T-cell (primary cell): ENCODE measurements around the gene ALOX5AP. TPM values are rescaled to one million over a fixed set of nuclear protein-coding genes. Genes with fewer than 3 reads are reported as not detected.

Source experiments
- ATAC-seq, 4 experiments: fragments of 200-7000 bp in 3 of 4; fragments of 150-1000 bp in 1 of 4; cut with Tn5 transposase; replicated peaks in 1 of 4; 1 replicate in 3 of 4; 2 replicates in 1 of 4; pipeline ENCODE4 v1.10.0; 2021; ENCODE audit warnings: moderate library complexity in 3 of 4, mild to moderate bottlenecking in 2 of 4, moderate number of reproducible peaks in 1 of 4
- CTCF ChIA-PET, 2 donors: fragments of 300-600 bp; sonication (Branson Sonifier 250); formaldehyde crosslinking; loops; one replicate each; lab custom pipeline; 2022; ENCODE audit warnings: antibody characterized with exemption in 2 of 2; lab: Charles Lee
- POLR2A ChIA-PET, 2 donors: fragments of 300-600 bp; sonication (Branson Sonifier 250); formaldehyde crosslinking; loops; one replicate each; lab custom pipeline; 2022; ENCODE audit warnings: antibody characterized with exemption in 2 of 2; lab: Charles Lee
- DNase-seq, 35 experiments: peaks; one replicate each; pipeline versions ENCODE4 v3.0.0 to v3.0.0-alpha.2; 2013 to 2023
- H3K27ac ChIP-seq: one replicate; pipeline ENCODE4 v1.5.1; 2013; ENCODE audit warnings: low read length
- H3K27me3 ChIP-seq, 2 experiments: replicated peaks in 1 of 2; 1 replicate in 1 of 2; 2 replicates in 1 of 2; pipeline versions ENCODE4 v1.6.1 to v1.7.0; 2013; ENCODE audit warnings: low read length in 1 of 2, mixed read lengths in 1 of 2; ENCODE audit not compliant: control insufficient read depth in 2 of 2, insufficient read depth in 2 of 2; ENCODE audit errors: extremely low read depth in 1 of 2
- H3K36me3 ChIP-seq, 2 donors: 1 replicate in 1 of 2; 2 replicates in 1 of 2; pipeline versions ENCODE4 v1.6.1 to v1.7.0; 2013; ENCODE audit warnings: low read length in 1 of 2; ENCODE audit not compliant: control insufficient read depth in 2 of 2, insufficient read depth in 1 of 2; ENCODE audit errors: extremely low read depth in 1 of 2
- H3K4me1 ChIP-seq, 2 experiments: 1 replicate in 1 of 2; 2 replicates in 1 of 2; pipeline versions ENCODE4 v1.6.1 to v1.7.0; 2013; ENCODE audit warnings: low read length in 2 of 2, mixed read lengths in 1 of 2; ENCODE audit not compliant: insufficient read depth in 2 of 2, control insufficient read depth in 1 of 2; ENCODE audit errors: extremely low read depth in 1 of 2
- H3K4me3 ChIP-seq, 2 donors: 1 replicate in 1 of 2; 2 replicates in 1 of 2; pipeline versions ENCODE4 v1.5.1 to v1.7.0; 2013; ENCODE audit warnings: mild to moderate bottlenecking in 2 of 2, low read length in 1 of 2, moderate library complexity in 1 of 2; ENCODE audit not compliant: control insufficient read depth in 1 of 2; ENCODE audit errors: extremely low read depth in 1 of 2
- H3K9me3 ChIP-seq: 2 replicates; pipeline ENCODE4 v1.7.0; 2013
- H3K27ac Mint-ChIP-seq, 2 donors: one replicate each; pipeline ENCODE4 v1.8.0; 2020 to 2021; ENCODE audit warnings: mild to moderate bottlenecking in 2 of 2, mixed read lengths in 2 of 2
- H3K27me3 Mint-ChIP-seq, 2 donors: one replicate each; pipeline ENCODE4 v1.8.0; 2021 to 2022; ENCODE audit warnings: mixed read lengths in 2 of 2
- H3K36me3 Mint-ChIP-seq: one replicate; pipeline ENCODE4 v1.8.0; 2021; ENCODE audit warnings: mixed read lengths
- H3K4me1 Mint-ChIP-seq, 3 donors: one replicate each; pipeline ENCODE4 v1.8.0; 2020 to 2022; ENCODE audit warnings: mixed read lengths in 3 of 3, mild to moderate bottlenecking in 1 of 3
- H3K4me3 Mint-ChIP-seq, 3 donors: one replicate each; pipeline ENCODE4 v1.8.0; 2020 to 2022; ENCODE audit warnings: mild to moderate bottlenecking in 3 of 3, mixed read lengths in 3 of 3, moderate library complexity in 3 of 3
- H3K9me3 Mint-ChIP-seq, 3 donors: one replicate each; pipeline ENCODE4 v1.8.0; 2020 to 2022; ENCODE audit warnings: mixed read lengths in 3 of 3
- WGBS: methylation state at CpG from one replicate; pipeline ENCODE4 v1.1.5; 2013; ENCODE audit warnings: missing lambda C conversion rate; ENCODE audit not compliant: insufficient coverage; 5-methylcytosine and 5-hydroxymethylcytosine counted together
- total RNA-seq, 35 experiments: library from RNA in 6 of 35; stranded (reverse) in 6 of 35; fragments of 120-200 nt in 1 of 35; gene quantifications; one replicate each; pipeline versions ENCODE4 v1.2.1 to v1.2.4 and lab custom pipeline; 2013 to 2026

The ALOX5AP gene
- total RNA-seq, 5 donors from 2014 or later (not counting 1 experiment from before 2014, with no cell fraction given), result 24.2 to 64.9 (median 50.8) TPM

DNA sequence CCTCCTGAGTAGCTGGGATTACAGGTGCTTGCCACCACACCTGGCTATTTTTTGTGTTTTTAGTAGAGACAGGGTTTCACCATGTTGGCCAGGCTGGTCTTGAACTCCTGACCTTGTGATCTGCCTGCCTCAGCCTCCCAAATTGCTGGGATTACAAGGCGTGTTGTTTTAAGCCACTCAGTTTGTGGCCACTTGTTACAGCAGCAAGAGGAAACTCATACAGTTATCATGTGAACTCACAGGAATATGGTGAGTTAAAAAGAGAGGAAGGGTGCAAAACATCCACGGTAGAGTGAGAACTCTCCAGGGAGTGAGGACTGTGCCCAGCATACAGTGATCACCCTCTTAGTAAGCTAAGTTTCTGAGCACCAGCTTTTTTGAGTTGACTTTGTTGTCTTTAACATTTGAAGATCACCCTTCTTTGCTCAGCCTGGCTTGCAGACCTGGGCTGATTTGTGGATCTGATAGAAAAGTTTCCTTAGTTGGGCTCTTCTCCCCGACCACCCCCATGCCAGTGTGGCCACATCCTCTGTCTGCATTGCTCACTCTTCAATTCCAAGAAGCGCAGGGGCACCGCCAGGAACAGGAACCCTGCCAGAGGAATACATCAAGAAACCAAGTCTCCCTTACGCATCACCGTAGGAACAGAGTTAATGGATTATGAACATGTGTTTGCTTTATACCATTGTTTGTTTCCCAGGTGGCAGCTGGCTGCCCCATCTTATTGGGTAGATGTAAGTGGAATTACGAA lies 16.0 kb downstream of the ALOX5AP start:
- POLR2A ChIA-PET, result no interaction called here
- Histone ChIP-seq H3K4me3 (no peak overlapping the region), H3K27ac (no peak overlapping the region), H3K27me3 (no peaks in the 10 kb centered on the region), H3K4me1 (peaks cover 2 to 4% of the 10 kb centered on the region in 2 experiments), H3K9me3 (no peaks in the 10 kb centered on the region), H3K36me3 (peaks cover 0 to 49% of the 10 kb centered on the region in 2 donors)
- H3K4me3 Mint-ChIP-seq, result no peak overlapping the region
- peaks cover 57% of the 10 kb centered on the region for H3K36me3 Mint-ChIP-seq
- ATAC-seq (no peak), DNase-seq (no peak)
- no peaks in the 10 kb centered on the region for H3K9me3 Mint-ChIP-seq
- no peak overlapping the region for H3K27ac Mint-ChIP-seq
- CTCF ChIA-PET, result no interaction called here
- peaks cover 18 to 36% (median 19%) of the 10 kb centered on the region in 3 donors for H3K4me1 Mint-ChIP-seq
- no peaks in the 10 kb centered on the region for H3K27me3 Mint-ChIP-seq
- 82% methylated on average over 4 of the region's 8 CpGs for WGBS

DNA sequence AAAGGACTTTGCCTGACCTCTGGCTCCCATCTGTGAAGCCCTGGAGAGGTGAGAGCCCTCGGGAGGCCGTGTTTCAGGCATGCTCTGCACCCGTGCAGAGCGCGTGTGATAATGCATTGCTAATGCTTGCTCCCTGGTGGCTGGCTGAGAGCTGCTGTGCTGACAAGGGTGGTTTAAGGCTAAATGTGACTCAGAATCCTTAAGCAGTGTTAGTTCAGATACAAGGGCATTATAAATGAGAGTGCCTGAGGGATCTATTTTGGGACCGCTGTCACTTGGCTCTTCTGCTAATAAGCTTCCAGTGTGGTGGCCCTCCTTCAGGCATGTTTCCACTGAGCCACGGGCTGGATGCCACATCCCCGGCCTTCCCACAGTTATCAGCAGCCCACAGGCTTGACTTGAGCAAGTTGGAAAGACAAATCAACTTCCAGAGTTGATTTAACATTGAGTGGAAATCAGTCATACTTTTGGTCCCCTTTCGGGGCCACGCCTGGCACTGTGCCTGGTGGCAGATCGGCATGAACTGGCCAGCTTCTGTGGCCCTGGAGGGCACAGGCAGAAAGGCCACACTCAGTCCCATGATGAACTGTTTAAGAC lies 17.0 kb downstream of the ALOX5AP start:
- H3K9me3 Mint-ChIP-seq, result no peaks in the 10 kb centered on the region
- H3K4me1 Mint-ChIP-seq, result peaks cover 14 to 31% (median 16%) of the 10 kb centered on the region in 3 donors
- POLR2A ChIA-PET, result no interaction called here
- no peak for DNase-seq
- H3K27ac ChIP-seq, result no peak overlapping the region
- 96% methylated on average over 10 of the region's 11 CpGs for WGBS
- ATAC-seq, result no peak
- H3K4me3 Mint-ChIP-seq, result no peak overlapping the region
- H3K36me3 ChIP-seq, result peaks cover 0 to 49% of the 10 kb centered on the region in 2 donors
- no peak overlapping the region for H3K4me3 ChIP-seq
- H3K27me3 Mint-ChIP-seq, result no peaks in the 10 kb centered on the region
- H3K4me1 ChIP-seq, result peaks cover 0 to 4% of the 10 kb centered on the region in 2 experiments
- no peak overlapping the region for H3K27ac Mint-ChIP-seq
- CTCF ChIA-PET, result interaction anchor here in 1 of 2 donors (1.4 kb wide), 1 partner anchor 15 kb away, joined by 3 read pairs; no protein-coding TSS in a partner anchor
- peaks cover 58% of the 10 kb centered on the region for H3K36me3 Mint-ChIP-seq
- no peaks in the 10 kb centered on the region for H3K9me3 ChIP-seq
- no peaks in the 10 kb centered on the region for H3K27me3 ChIP-seq

DNA sequence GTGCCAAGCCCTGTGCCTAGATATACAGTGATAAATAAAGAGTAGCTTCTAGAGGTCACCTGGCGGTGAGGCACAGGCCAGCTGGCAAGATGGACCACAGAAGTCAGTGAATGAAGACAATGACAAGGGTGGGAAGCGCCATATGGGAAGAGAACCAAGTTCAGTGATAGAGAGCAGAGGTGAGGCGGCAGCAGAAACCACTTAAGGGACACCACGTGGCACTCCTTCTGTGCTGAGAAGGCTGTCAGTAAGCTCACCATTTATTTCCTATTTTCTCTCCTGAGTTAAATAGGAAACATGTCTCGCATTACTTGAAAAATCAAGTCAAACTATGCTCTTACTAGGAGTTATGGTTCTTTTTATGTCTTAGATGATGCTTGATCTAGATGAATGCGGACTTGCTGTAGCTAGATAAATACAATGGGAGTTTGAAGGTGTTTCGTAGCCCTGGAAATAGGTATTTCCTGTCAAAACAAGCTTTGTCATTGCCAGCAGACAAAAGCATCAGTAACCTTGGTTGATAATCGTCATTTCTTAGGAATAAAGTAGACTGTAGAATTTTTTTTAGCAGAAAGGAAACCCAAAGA lies 17.8 kb downstream of the ALOX5AP start:
- H3K4me3 Mint-ChIP-seq, result no peak overlapping the region
- ChIA-PET CTCF (interaction anchor here in 1 of 2 donors (1.1 to 1.4 kb wide), 2 partner anchors 14 to 39 kb away, joined by 3 read pairs; no protein-coding TSS in a partner anchor), POLR2A (interaction anchor here in 1 of 2 donors (0.6 kb wide), 1 partner anchor 12 kb away, joined by 3 read pairs; no protein-coding TSS in a partner anchor)
- H3K4me1 ChIP-seq, result peaks cover 0 to 4% of the 10 kb centered on the region in 2 experiments
- WGBS, result 80% methylated on average over 5 of the region's 8 CpGs
- H3K9me3 ChIP-seq, result no peaks in the 10 kb centered on the region
- peak in 1 of 4 experiments; percentile 53 for ATAC-seq
- no peak overlapping the region for H3K27ac ChIP-seq
- H3K4me1 Mint-ChIP-seq, result peaks cover 13 to 30% (median 16%) of the 10 kb centered on the region in 3 donors
- H3K9me3 Mint-ChIP-seq, result no peaks in the 10 kb centered on the region
- H3K27me3 ChIP-seq, result no peaks in the 10 kb centered on the region
- peaks cover 0 to 53% of the 10 kb centered on the region in 2 donors for H3K36me3 ChIP-seq
- H3K27me3 Mint-ChIP-seq, result no peaks in the 10 kb centered on the region
- peaks cover 66% of the 10 kb centered on the region for H3K36me3 Mint-ChIP-seq
- no peak for DNase-seq
- no peak overlapping the region for H3K4me3 ChIP-seq
- peak overlapping the region in 1 of 2 donors; percentile 61 for H3K27ac Mint-ChIP-seq

DNA sequence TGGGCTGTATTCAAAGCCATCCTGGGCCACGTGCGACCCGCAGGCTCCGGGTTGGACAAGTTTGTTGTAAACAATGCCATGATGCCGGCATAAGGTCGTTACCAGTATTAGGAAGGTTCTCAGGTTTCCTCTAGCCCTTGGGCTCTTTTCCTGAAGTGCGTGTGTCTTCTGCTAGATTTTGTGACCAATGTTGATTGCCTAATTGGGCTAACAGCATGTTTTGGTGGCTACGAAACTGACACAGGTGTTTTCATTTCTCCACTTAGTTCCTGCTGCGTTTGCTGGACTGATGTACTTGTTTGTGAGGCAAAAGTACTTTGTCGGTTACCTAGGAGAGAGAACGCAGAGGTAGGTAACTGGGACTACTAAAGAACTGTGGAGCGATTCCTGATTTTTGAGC lies 20.3 kb downstream of the ALOX5AP start:
- peaks cover 8 to 25% (median 10%) of the 10 kb centered on the region in 3 donors for H3K4me1 Mint-ChIP-seq
- ChIA-PET CTCF (interaction anchor here in 1 of 2 donors (1.0 kb wide), 1 partner anchor 13 kb away, joined by 3 read pairs; no protein-coding TSS in a partner anchor), POLR2A (no interaction called here)
- no peaks in the 10 kb centered on the region for H3K27me3 Mint-ChIP-seq
- H3K9me3 ChIP-seq, result no peaks in the 10 kb centered on the region
- peaks cover 0 to 4% of the 10 kb centered on the region in 2 experiments for H3K4me1 ChIP-seq
- 87% methylated on average over 8 of the region's 12 CpGs for WGBS
- no peak overlapping the region for H3K4me3 Mint-ChIP-seq
- no peak overlapping the region for H3K27ac ChIP-seq
- no peak overlapping the region for H3K27ac Mint-ChIP-seq
- DNase-seq (no peak), ATAC-seq (no peak)
- H3K36me3 ChIP-seq, result peaks cover 5 to 48% of the 10 kb centered on the region in 2 donors
- H3K4me3 ChIP-seq, result no peak overlapping the region
- H3K27me3 ChIP-seq, result no peaks in the 10 kb centered on the region
- no peaks in the 10 kb centered on the region for H3K9me3 Mint-ChIP-seq
- peaks cover 64% of the 10 kb centered on the region for H3K36me3 Mint-ChIP-seq

DNA sequence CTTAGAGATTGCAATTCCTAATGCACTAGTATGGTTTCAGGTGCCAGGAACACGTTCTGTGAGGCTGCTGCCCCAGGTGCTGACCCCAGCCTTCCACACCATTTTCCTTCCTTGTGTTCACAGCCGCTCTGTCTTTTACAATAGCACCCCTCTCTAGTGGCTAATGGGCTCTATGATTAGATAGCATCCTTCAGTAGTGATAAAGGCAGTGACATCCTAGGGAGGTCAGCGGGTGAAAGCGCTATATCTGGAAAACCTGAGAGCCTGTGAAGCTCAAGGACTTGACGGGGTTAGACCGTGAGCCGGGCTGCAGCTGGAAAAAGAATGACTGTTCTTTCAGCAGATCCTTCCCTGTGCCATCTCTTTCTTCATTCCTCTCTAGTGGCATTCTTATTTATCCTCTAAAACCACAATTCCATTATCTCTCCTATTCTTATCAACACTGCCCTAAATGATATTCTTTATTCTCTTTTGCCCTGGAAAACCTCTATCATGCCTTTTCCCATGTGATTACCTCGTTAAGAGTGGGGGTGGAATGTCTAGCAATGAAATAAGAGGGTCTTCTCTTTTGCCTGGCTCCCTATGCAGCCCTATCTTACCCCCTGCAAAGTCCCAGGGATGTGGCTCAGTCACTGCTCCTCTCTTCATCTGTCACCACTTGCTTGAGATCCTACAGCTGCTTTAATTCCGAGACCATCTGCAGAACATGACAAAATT lies 21.8 kb downstream of the ALOX5AP start:
- H3K9me3 Mint-ChIP-seq, result no peaks in the 10 kb centered on the region
- H3K4me3 Mint-ChIP-seq, result no peak overlapping the region
- WGBS, result no CpG with 5 or more reads among the region's 9 CpGs
- H3K4me1 Mint-ChIP-seq, result peaks cover 3 to 18% (median 13%) of the 10 kb centered on the region in 3 donors
- DNase-seq (no peak), ATAC-seq (no peak)
- H3K4me1 ChIP-seq, result peaks cover 0 to 4% of the 10 kb centered on the region in 2 experiments
- no peaks in the 10 kb centered on the region for H3K27me3 ChIP-seq
- peak overlapping the region in 1 of 2 donors; percentile 2 for H3K27ac Mint-ChIP-seq
- ChIA-PET POLR2A (no interaction called here), CTCF (no interaction called here)
- H3K27me3 Mint-ChIP-seq, result no peaks in the 10 kb centered on the region
- no peak overlapping the region for H3K27ac ChIP-seq
- peaks cover 5 to 40% of the 10 kb centered on the region in 2 donors for H3K36me3 ChIP-seq
- peaks cover 64% of the 10 kb centered on the region for H3K36me3 Mint-ChIP-seq
- H3K9me3 ChIP-seq, result no peaks in the 10 kb centered on the region
- H3K4me3 ChIP-seq, result no peak overlapping the region

DNA sequence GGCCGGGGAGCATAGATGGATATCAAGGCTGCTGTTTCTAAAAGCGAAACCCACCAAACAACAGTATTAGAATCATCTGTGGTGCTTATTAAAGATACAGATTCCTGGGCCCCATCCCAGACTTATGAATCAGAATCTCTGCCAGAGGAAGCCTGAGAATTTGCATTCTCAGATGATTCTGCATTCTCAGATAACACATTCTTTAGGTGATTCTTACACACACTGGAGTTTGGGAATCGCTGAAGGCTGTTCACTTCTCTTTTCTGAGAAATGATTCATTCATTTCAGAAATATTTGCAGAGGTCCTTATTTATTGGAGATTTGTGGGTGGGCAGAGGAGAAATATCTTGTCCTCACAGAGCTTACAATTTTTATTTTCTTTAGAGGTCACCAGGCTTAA lies 24.4 kb downstream of the ALOX5AP start:
- Histone ChIP-seq H3K27ac (no peak overlapping the region), H3K4me3 (no peak overlapping the region), H3K9me3 (no peaks in the 10 kb centered on the region), H3K27me3 (no peaks in the 10 kb centered on the region), H3K4me1 (no peaks in the 10 kb centered on the region), H3K36me3 (peaks cover 5 to 48% of the 10 kb centered on the region in 2 donors)
- no peak for ATAC-seq
- DNase-seq, result no peak
- Mint-ChIP-seq H3K4me3 (no peak overlapping the region), H3K27ac (no peak overlapping the region), H3K27me3 (no peaks in the 10 kb centered on the region), H3K36me3 (peaks cover 70% of the 10 kb centered on the region), H3K9me3 (no peaks in the 10 kb centered on the region), H3K4me1 (peaks cover 0 to 7% (median 2%) of the 10 kb centered on the region in 3 donors)
- CTCF ChIA-PET, result interaction anchor here in 1 of 2 donors (0.8 kb wide), 1 partner anchor 453 kb away, joined by 3 read pairs; no protein-coding TSS in a partner anchor
- POLR2A ChIA-PET, result no interaction called here
- no CpG with 5 or more reads among the region's 3 CpGs for WGBS
